ENCODE data around the gene TDRD15.

GRCh38 chr2:21135585-21135984, 11.8 kb downstream of the TDRD15 start:
- TF ChIP-seq POLR2AphosphoS5 (IDR thresholded peaks at IDR 0.05) (no peak), POLR2A (IDR thresholded peaks at IDR 0.05) (no peak), CTCF (IDR thresholded peaks at IDR 0.05) (no peak)

Data from upper lobe of left lung (tissue), 4 donors.